Measurements from ENCODE around the gene KLHL11. TPM values are rescaled to one million over a fixed set of nuclear protein-coding genes. Genes with fewer than 3 reads are reported as not detected.

Gene KLHL11
- total and polyA plus RNA-seq, 10 of the 15 experiments (the other 5 are each of a cell fraction or from before 2014, with no cell fraction given), result 0.07 to 17.2 (median 10.1) TPM

GRCh38 chr17:41882756-41883155, 17.5 kb upstream of the KLHL11 start:
- Histone ChIP-seq H3K4me1 (ENCODE audit: control insufficient read depth, insufficient read depth, low read length) (no peaks in the 10 kb centered on the region), H3K36me3 (ENCODE audit: control insufficient read depth in 2 of 2, insufficient read depth in 2 of 2, low read length in 1 of 2) (peaks cover 31 to 44% of the 10 kb centered on the region in 2 experiments), H2AFZ (ENCODE audit: control insufficient read depth, low read depth, low read length) (no peak overlapping the region), H3K4me2 (ENCODE audit: control insufficient read depth, insufficient read depth) (no peak overlapping the region), H3K27me3 (replicated peaks in 1 of 2; ENCODE audit: control insufficient read depth in 2 of 2, insufficient read depth in 2 of 2, low read length in 1 of 2) (no peaks in the 10 kb centered on the region), H3K27ac (ENCODE audit: control insufficient read depth, insufficient read depth) (no peak overlapping the region), H3K79me2 (ENCODE audit: control insufficient read depth, insufficient read depth, low read length) (no peaks in the 10 kb centered on the region), H3K9me3 (replicated peaks; ENCODE audit: control insufficient read depth, insufficient read depth, low read length) (no peaks in the 10 kb centered on the region), H3K4me3 (no peak overlapping the region), H3K9ac (ENCODE audit: control insufficient read depth, insufficient read depth, low read length) (no peak overlapping the region), H4K20me1 (ENCODE audit: control insufficient read depth, insufficient read depth) (no peaks in the 10 kb centered on the region)
- no TSS peak for BruUV-seq (replicated peaks)
- ChIA-PET RAD21 (ENCODE audit: unreplicated experiment) (no interaction called here), CTCF (interaction anchor here (1.5 kb wide), 1 partner anchor 35 kb away, joined by 3 read pairs; the partner anchor contains the start of gene ACLY), SMC1A (ENCODE audit: uncharacterized antibody, unreplicated experiment) (no interaction called here), POLR2A (no interaction called here)
- DNase-seq (ENCODE audit: low read depth, low spot score), result no peak
- in situ Hi-C loops (cut with MboI) (no loop called here), intact Hi-C loops (cut with micrococcal nuclease; ENCODE audit: unreplicated experiment) (no loop called here)
- 92% methylated on average over 6 of the region's 6 CpGs for WGBS (ENCODE audit: insufficient coverage, insufficient replicate concordance, low lambda C conversion rate, missing lambda C conversion rate)
- ATAC-seq, result no peak
- no peak for FAIRE-seq
- no peak for TF ChIP-seq SP1 (IDR thresholded peaks at IDR 0.05; ENCODE audit: low read depth, low read length)
- no peak for TF ChIP-seq ZNF217 (IDR thresholded peaks at IDR 0.05)
- no peak for TF ChIP-seq GATAD2B (conservative IDR thresholded peaks at IDR 0.05; ENCODE audit: low read depth)
- TF ChIP-seq USF2 (IDR thresholded peaks at IDR 0.05; ENCODE audit: borderline replicate concordance, low read depth, low read length), result no peak
- no peak for TF ChIP-seq EED (IDR thresholded peaks at IDR 0.05; ENCODE audit: low read depth)
- TF ChIP-seq CREM (IDR thresholded peaks at IDR 0.05; ENCODE audit: low read depth), result no peak
- no peak for TF ChIP-seq DPF2 (IDR thresholded peaks at IDR 0.05)
- TF ChIP-seq SMAD5 (IDR thresholded peaks at IDR 0.05; ENCODE audit: low read depth), result no peak
- no peak for TF ChIP-seq IRF3 (IDR thresholded peaks at IDR 0.05)
- TF ChIP-seq NFXL1 (IDR thresholded peaks at IDR 0.05; ENCODE audit: borderline replicate concordance), result no peak
- TF ChIP-seq SREBF2 (IDR thresholded peaks at IDR 0.05; ENCODE audit: low read length), result no peak
- no peak for TF ChIP-seq ZBTB33 (IDR thresholded peaks at IDR 0.05)
- TF ChIP-seq E2F8 (IDR thresholded peaks at IDR 0.05; ENCODE audit: low read depth, partially characterized antibody), result no peak
- TF ChIP-seq IRF4 (IDR thresholded peaks at IDR 0.05; ENCODE audit: low read depth, low read length), result no peak
- no peak for TF ChIP-seq NKRF (conservative IDR thresholded peaks at IDR 0.05)
- TF ChIP-seq KAT2A (conservative IDR thresholded peaks at IDR 0.05; ENCODE audit: control insufficient read depth, low read depth, low read length), result no peak
- no peak for TF ChIP-seq EGR1 (IDR thresholded peaks at IDR 0.05; ENCODE audit: borderline replicate concordance in 1 of 2, low read depth in 2 of 2, low read length in 2 of 2)
